Karpas-422 (cell line): Measurements from ENCODE around the gene TMTC1. TPM values are rescaled to one million over a fixed set of nuclear protein-coding genes. Genes with fewer than 3 reads are reported as not detected.

Experiments used
- DNase-seq: peaks from one replicate; pipeline ENCODE4 v3.0.0-alpha.2; 2015
- H2AFZ ChIP-seq: fragments of 200-600 bp; sonication (generic); 2 replicates; pipeline ENCODE4 v1.6.1; 2014; ENCODE audit warnings: antibody characterized with exemption, low read length, mixed read lengths
- H3K27ac ChIP-seq: fragments of 200-600 bp; sonication (generic); 2 replicates; pipeline ENCODE4 v1.5.1; 2014; ENCODE audit warnings: mild to moderate bottlenecking, low read length, moderate library complexity
- H3K27me3 ChIP-seq: fragments of 200-600 bp; sonication (generic); 2 replicates; pipeline ENCODE4 v1.6.1; 2014; ENCODE audit warnings: low read length, mixed read lengths
- H3K36me3 ChIP-seq: fragments of 200-600 bp; sonication (generic); 2 replicates; pipeline ENCODE4 v1.6.1; 2014; ENCODE audit warnings: low read length, mixed read lengths; ENCODE audit not compliant: insufficient read depth
- H3K4me1 ChIP-seq: fragments of 200-600 bp; sonication (generic); 2 replicates; pipeline ENCODE4 v1.6.1; 2014; ENCODE audit warnings: mild to moderate bottlenecking, low read length, mixed read lengths
- H3K4me2 ChIP-seq: fragments of 200-600 bp; sonication (generic); 2 replicates; pipeline ENCODE4 v1.6.1; 2014; ENCODE audit warnings: low read length, low read depth, mild to moderate bottlenecking; ENCODE audit not compliant: poor library complexity, severe bottlenecking
- H3K4me3 ChIP-seq: fragments of 200-600 bp; sonication (generic); 2 replicates; pipeline ENCODE4 v1.5.1; 2014; ENCODE audit warnings: mild to moderate bottlenecking, antibody characterized with exemption, low read length, mixed read lengths
- H3K79me2 ChIP-seq: fragments of 200-600 bp; sonication (generic); 2 replicates; pipeline ENCODE4 v1.6.1; 2014; ENCODE audit warnings: mild to moderate bottlenecking, low read length, mixed read lengths
- H3K9ac ChIP-seq: fragments of 200-600 bp; sonication (generic); 2 replicates; pipeline ENCODE4 v1.6.0; 2014; ENCODE audit warnings: low read length
- H3K9me2 ChIP-seq: fragments of 200-600 bp; sonication (generic), shearing (Covaris generic); replicated peaks from 2 replicates; pipeline ENCODE4 v1.6.0; 2014; ENCODE audit warnings: mild to moderate bottlenecking, low read length, moderate library complexity; ENCODE audit not compliant: insufficient read depth
- H3K9me3 ChIP-seq: fragments of 300-700, 200-600 bp; sonication (generic); 2 replicates; pipeline ENCODE4 v1.6.1; 2014; ENCODE audit warnings: low read length, mixed read lengths
- H4K20me1 ChIP-seq: fragments of 200-600 bp; sonication (generic); 2 replicates; pipeline ENCODE4 v1.6.1; 2014; ENCODE audit warnings: mild to moderate bottlenecking, antibody characterized with exemption, low read length, low read depth; ENCODE audit not compliant: insufficient read depth
- total RNA-seq: library from RNA; depleted of rRNA; stranded (reverse); fragments of >200 nt; shearing (Covaris generic); gene quantifications from 2 replicates; pipeline ENCODE4 v1.2.3, GENCODE V29; 2014; ENCODE audit warnings: low replicate concordance

Gene TMTC1
- total RNA-seq, 1 experiment from 2014 or later = not detected

GRCh38 chr12:29582677-29583272, 201.0 kb downstream of the TMTC1 start:
- Histone ChIP-seq H3K27me3 (no peaks in the 10 kb centered on the region), H2AFZ (no peak overlapping the region), H3K36me3 (no peaks in the 10 kb centered on the region), H4K20me1 (no peaks in the 10 kb centered on the region), H3K4me1 (no peaks in the 10 kb centered on the region), H3K27ac (no peak overlapping the region), H3K4me2 (no peak overlapping the region), H3K79me2 (no peaks in the 10 kb centered on the region), H3K9ac (no peak overlapping the region), H3K9me2 (no peaks in the 10 kb centered on the region), H3K4me3 (no peak overlapping the region), H3K9me3 (no peaks in the 10 kb centered on the region)
- DNase-seq = no peak

GRCh38 chr12:29582146-29582545, 201.6 kb downstream of the TMTC1 start:
- Histone ChIP-seq H3K36me3 (no peaks in the 10 kb centered on the region), H3K4me2 (no peak overlapping the region), H3K27me3 (no peaks in the 10 kb centered on the region), H2AFZ (no peak overlapping the region), H3K9me2 (no peaks in the 10 kb centered on the region), H3K79me2 (no peaks in the 10 kb centered on the region), H3K4me3 (no peak overlapping the region), H3K27ac (no peak overlapping the region), H3K4me1 (no peaks in the 10 kb centered on the region), H4K20me1 (no peaks in the 10 kb centered on the region), H3K9ac (no peak overlapping the region), H3K9me3 (no peaks in the 10 kb centered on the region)
- DNase-seq = no peak

- H3K4me3 ChIP-seq = no peak overlapping the region
- H3K9ac ChIP-seq = no peak overlapping the region
Measured at GRCh38 chr12:29581631-29582030, 202.1 kb downstream of the TMTC1 start.

GRCh38 chr12:29580971-29581370, 202.8 kb downstream of the TMTC1 start:
- Histone ChIP-seq H3K36me3 (no peaks in the 10 kb centered on the region), H3K27ac (no peak overlapping the region), H4K20me1 (no peaks in the 10 kb centered on the region), H3K9me2 (no peaks in the 10 kb centered on the region), H3K79me2 (no peaks in the 10 kb centered on the region), H2AFZ (no peak overlapping the region), H3K4me3 (no peak overlapping the region), H3K9me3 (no peaks in the 10 kb centered on the region), H3K27me3 (no peaks in the 10 kb centered on the region), H3K4me2 (no peak overlapping the region), H3K4me1 (no peaks in the 10 kb centered on the region), H3K9ac (no peak overlapping the region)
- no peak for DNase-seq

More at GRCh38 chr12:29581631-29582030, 202.1 kb downstream of the TMTC1 start:
- no peaks in the 10 kb centered on the region for H3K4me1 ChIP-seq
- no peak overlapping the region for H3K27ac ChIP-seq
- H4K20me1 ChIP-seq = no peaks in the 10 kb centered on the region
- no peaks in the 10 kb centered on the region for H3K9me2 ChIP-seq
- H3K27me3 ChIP-seq = no peaks in the 10 kb centered on the region
- H2AFZ ChIP-seq = no peak overlapping the region
- H3K9me3 ChIP-seq = no peaks in the 10 kb centered on the region
- H3K4me2 ChIP-seq = no peak overlapping the region
- no peaks in the 10 kb centered on the region for H3K36me3 ChIP-seq
- no peak for DNase-seq
- no peaks in the 10 kb centered on the region for H3K79me2 ChIP-seq

GRCh38 chr12:29578731-29579130, 205.0 kb downstream of the TMTC1 start:
- Histone ChIP-seq H4K20me1 (no peaks in the 10 kb centered on the region), H3K4me3 (no peak overlapping the region), H3K9me2 (no peaks in the 10 kb centered on the region), H3K9ac (no peak overlapping the region), H3K4me2 (no peak overlapping the region), H3K79me2 (no peaks in the 10 kb centered on the region), H3K27me3 (no peaks in the 10 kb centered on the region), H3K9me3 (no peaks in the 10 kb centered on the region), H3K27ac (no peak overlapping the region), H2AFZ (no peak overlapping the region), H3K36me3 (no peaks in the 10 kb centered on the region), H3K4me1 (no peaks in the 10 kb centered on the region)
- no peak for DNase-seq

GRCh38 chr12:29578070-29578469, 205.7 kb downstream of the TMTC1 start:
- H3K9me3 ChIP-seq = no peaks in the 10 kb centered on the region
- H4K20me1 ChIP-seq = no peaks in the 10 kb centered on the region
- no peak overlapping the region for H3K4me3 ChIP-seq
- H3K27ac ChIP-seq = no peak overlapping the region
- no peak for DNase-seq
- no peak overlapping the region for H2AFZ ChIP-seq
- no peaks in the 10 kb centered on the region for H3K4me1 ChIP-seq
- no peaks in the 10 kb centered on the region for H3K36me3 ChIP-seq
- no peak overlapping the region for H3K9ac ChIP-seq
- H3K27me3 ChIP-seq = no peaks in the 10 kb centered on the region
- no peaks in the 10 kb centered on the region for H3K79me2 ChIP-seq
- H3K9me2 ChIP-seq = no peaks in the 10 kb centered on the region
- no peak overlapping the region for H3K4me2 ChIP-seq

- Histone ChIP-seq H3K4me2 (no peak overlapping the region), H3K27me3 (no peaks in the 10 kb centered on the region), H4K20me1 (no peaks in the 10 kb centered on the region), H3K9me3 (no peaks in the 10 kb centered on the region), H3K4me3 (no peak overlapping the region), H3K36me3 (no peaks in the 10 kb centered on the region), H3K27ac (no peak overlapping the region), H2AFZ (no peak overlapping the region), H3K4me1 (no peaks in the 10 kb centered on the region), H3K9ac (no peak overlapping the region), H3K9me2 (no peaks in the 10 kb centered on the region), H3K79me2 (no peaks in the 10 kb centered on the region)
- DNase-seq = no peak
Measured at GRCh38 chr12:29574500-29574899, 209.2 kb downstream of the TMTC1 start.

GRCh38 chr12:29572938-29573337, 210.8 kb downstream of the TMTC1 start:
- Histone ChIP-seq H3K4me2 (no peak overlapping the region), H2AFZ (no peak overlapping the region), H3K4me1 (no peaks in the 10 kb centered on the region), H3K36me3 (no peaks in the 10 kb centered on the region), H3K9me3 (no peaks in the 10 kb centered on the region), H3K4me3 (no peak overlapping the region), H3K27ac (no peak overlapping the region), H3K79me2 (no peaks in the 10 kb centered on the region), H4K20me1 (no peaks in the 10 kb centered on the region), H3K9me2 (no peaks in the 10 kb centered on the region), H3K27me3 (no peaks in the 10 kb centered on the region), H3K9ac (no peak overlapping the region)
- no peak for DNase-seq

- Histone ChIP-seq H4K20me1 (no peaks in the 10 kb centered on the region), H3K27me3 (no peaks in the 10 kb centered on the region), H3K9me3 (no peaks in the 10 kb centered on the region), H3K9ac (no peak overlapping the region), H3K27ac (no peak overlapping the region), H3K4me3 (no peak overlapping the region), H3K4me1 (no peaks in the 10 kb centered on the region), H3K4me2 (no peak overlapping the region), H3K9me2 (no peaks in the 10 kb centered on the region), H3K79me2 (no peaks in the 10 kb centered on the region), H2AFZ (no peak overlapping the region), H3K36me3 (no peaks in the 10 kb centered on the region)
- no peak for DNase-seq
Measured at GRCh38 chr12:29572464-29572863, 211.3 kb downstream of the TMTC1 start.
